Mesendoderm (in vitro differentiated cells): ENCODE data around the gene GNPTG.

Experiments
- DNase-seq: peaks from one replicate; pipeline ENCODE4 v3.0.0; 2013
- H2AK5ac ChIP-seq: 2 replicates; pipeline ENCODE4 v1.6.1; 2013; ENCODE audit warnings: low read length, inconsistent platforms
- H2BK120ac ChIP-seq: 2 replicates; pipeline ENCODE4 v1.6.1; 2013; ENCODE audit warnings: low read depth, mild to moderate bottlenecking, low read length, moderate library complexity, mixed read lengths
- H2BK15ac ChIP-seq: replicated peaks from 2 replicates; pipeline ENCODE4 v1.6.1; 2013; ENCODE audit warnings: low read depth, mild to moderate bottlenecking, moderate library complexity
- H2BK5ac ChIP-seq: 2 replicates; pipeline ENCODE4 v1.6.1; 2013; ENCODE audit warnings: low read length, inconsistent platforms
- H3K18ac ChIP-seq: 2 replicates; pipeline ENCODE4 v1.6.1; 2013; ENCODE audit warnings: mild to moderate bottlenecking, low read length, mixed read lengths
- H3K23ac ChIP-seq: one replicate; pipeline ENCODE4 v1.6.1; 2013; ENCODE audit warnings: low read length
- H3K27ac ChIP-seq: 2 replicates; pipeline ENCODE4 v1.5.1; 2013; ENCODE audit warnings: low read depth, mild to moderate bottlenecking, inconsistent platforms, low read length, moderate library complexity
- H3K27me3 ChIP-seq: 2 replicates; pipeline ENCODE4 v1.6.1; 2013; ENCODE audit warnings: low read length, control low read depth, mild to moderate bottlenecking, inconsistent platforms; ENCODE audit not compliant: insufficient read depth, poor library complexity
- H3K36me3 ChIP-seq: 2 replicates; pipeline ENCODE4 v1.6.1; 2013; ENCODE audit warnings: low read length, inconsistent platforms; ENCODE audit not compliant: control insufficient read depth, insufficient read depth
- H3K4ac ChIP-seq: one replicate; pipeline ENCODE4 v1.6.1; 2013; ENCODE audit warnings: low read depth, mild to moderate bottlenecking, low read length, moderate library complexity
- H3K4me1 ChIP-seq: 2 replicates; pipeline ENCODE4 v1.6.1; 2013; ENCODE audit warnings: low read depth, low read length, inconsistent platforms; ENCODE audit not compliant: control insufficient read depth
- H3K4me2 ChIP-seq: 2 replicates; pipeline ENCODE4 v1.6.1; 2013; ENCODE audit warnings: low read length
- H3K4me3 ChIP-seq: 2 replicates; pipeline ENCODE4 v1.5.1; 2013; ENCODE audit warnings: mild to moderate bottlenecking, low read length
- H3K56ac ChIP-seq: one replicate; pipeline ENCODE4 v1.6.1; 2013; ENCODE audit warnings: low read length
- H3K79me1 ChIP-seq: 2 replicates; pipeline ENCODE4 v1.6.1; 2013; ENCODE audit warnings: low read length, inconsistent platforms
- H3K79me2 ChIP-seq: 2 replicates; pipeline ENCODE4 v1.6.1; 2013; ENCODE audit warnings: mild to moderate bottlenecking, low read length; ENCODE audit not compliant: control insufficient read depth, insufficient read depth
- H3K9ac ChIP-seq: 2 replicates; pipeline ENCODE4 v1.6.1; 2013; ENCODE audit warnings: low read length, inconsistent platforms
- H4K5ac ChIP-seq: one replicate; pipeline ENCODE4 v1.6.1; 2013; ENCODE audit warnings: low read length
- H4K8ac ChIP-seq: one replicate; pipeline ENCODE4 v1.6.1; 2013; ENCODE audit warnings: low read depth, mild to moderate bottlenecking, control low read depth, low read length, moderate library complexity
- WGBS: extraction: QIAGEN DNeasy Blood & Tissue Kit; methylation state at CpG from one replicate; pipeline ENCODE4 v1.1.7; 2013; ENCODE audit warnings: low lambda C conversion rate, missing lambda C conversion rate; ENCODE audit not compliant: insufficient coverage; ENCODE audit errors: extremely low coverage; 5-methylcytosine and 5-hydroxymethylcytosine counted together

GNPTG gene

DNA sequence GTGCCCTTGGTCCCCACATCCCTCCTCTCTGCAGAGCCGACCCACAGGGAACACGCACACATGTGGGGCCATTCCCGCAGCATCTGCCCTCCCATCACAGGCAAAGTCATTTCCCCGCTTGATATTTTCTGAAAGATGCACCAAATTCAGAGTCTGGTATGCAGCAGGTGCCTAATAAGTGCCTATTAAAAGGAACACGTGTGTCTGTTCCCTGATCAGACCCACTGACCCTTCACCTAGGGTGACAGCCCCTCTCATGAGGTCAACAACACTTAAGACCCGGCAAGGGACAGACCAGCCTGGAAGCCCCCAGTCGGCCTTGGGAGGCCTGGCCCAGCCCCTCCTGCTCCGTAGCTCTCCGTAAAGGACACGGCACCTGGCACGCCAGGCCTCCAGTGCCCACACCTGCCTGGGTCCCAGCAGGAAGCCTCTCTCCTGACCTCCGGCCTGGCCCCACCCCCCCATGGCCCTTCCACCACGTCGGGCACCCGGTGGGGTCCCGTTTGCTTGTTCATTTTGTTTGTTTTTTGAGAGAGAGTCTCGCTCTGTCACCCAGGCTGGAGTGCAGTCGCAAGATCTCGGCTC, 42.7 kb downstream of the GNPTG start:
- DNase-seq: no peak
- Histone ChIP-seq H3K79me2 (no peaks in the 10 kb centered on the region), H2AK5ac (no peak overlapping the region), H3K79me1 (no peaks in the 10 kb centered on the region), H3K27me3 (no peaks in the 10 kb centered on the region), H2BK120ac (no peak overlapping the region), H2BK15ac (no peak overlapping the region), H4K5ac (no peak overlapping the region), H3K23ac (no peak overlapping the region), H3K9ac (no peak overlapping the region), H2BK5ac (no peak overlapping the region), H3K4me1 (no peaks in the 10 kb centered on the region), H3K56ac (no peak overlapping the region), H3K4me2 (no peak overlapping the region), H3K4me3 (no peak overlapping the region), H3K27ac (no peak overlapping the region), H3K36me3 (no peaks in the 10 kb centered on the region), H3K18ac (no peak overlapping the region), H3K4ac (no peak overlapping the region), H4K8ac (no peak overlapping the region)
- no CpG with 5 or more reads among the region's 19 CpGs for WGBS

DNA sequence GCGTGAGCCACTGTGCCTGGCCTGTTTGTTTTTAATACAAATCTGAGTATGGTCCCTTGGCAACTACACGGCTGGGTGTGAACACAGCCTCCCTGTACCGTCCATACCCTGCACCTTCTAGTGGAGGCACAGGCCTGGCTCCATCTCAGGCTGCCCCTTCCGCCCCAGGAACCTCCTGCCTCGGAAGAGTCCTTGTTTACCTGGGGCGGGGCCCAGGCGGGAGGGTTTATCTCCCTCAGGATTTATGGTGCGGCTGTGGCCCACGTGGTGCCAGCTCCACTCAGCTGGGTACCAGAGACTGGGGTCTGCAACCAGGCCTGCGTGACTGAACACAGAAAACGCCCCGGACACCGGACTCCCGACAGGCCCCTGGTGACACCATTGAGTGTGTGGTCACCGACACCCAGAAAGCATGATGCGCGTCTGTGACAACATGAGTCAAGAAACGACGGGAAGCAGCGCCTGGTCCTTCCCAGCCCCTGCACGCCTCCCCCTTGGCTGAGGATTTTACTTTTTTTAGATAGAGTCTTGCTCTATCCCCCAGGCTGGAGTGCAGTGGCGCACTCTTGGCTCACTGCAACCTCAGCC, 43.8 kb downstream of the GNPTG start:
- H3K79me2 ChIP-seq: no peaks in the 10 kb centered on the region
- H3K27me3 ChIP-seq: no peaks in the 10 kb centered on the region
- no peak overlapping the region for H3K9ac ChIP-seq
- no peak overlapping the region for H2AK5ac ChIP-seq
- no CpG with 5 or more reads among the region's 22 CpGs for WGBS
- H3K56ac ChIP-seq: no peak overlapping the region
- H3K36me3 ChIP-seq: no peaks in the 10 kb centered on the region
- no peaks in the 10 kb centered on the region for H3K79me1 ChIP-seq
- no peak overlapping the region for H2BK15ac ChIP-seq
- no peak overlapping the region for H3K4me2 ChIP-seq
- H3K4me1 ChIP-seq: no peaks in the 10 kb centered on the region
- no peak overlapping the region for H2BK120ac ChIP-seq
- no peak overlapping the region for H3K18ac ChIP-seq
- no peak overlapping the region for H3K27ac ChIP-seq
- no peak overlapping the region for H3K4me3 ChIP-seq
- no peak overlapping the region for H4K8ac ChIP-seq
- no peak overlapping the region for H3K4ac ChIP-seq
- H3K23ac ChIP-seq: no peak overlapping the region
- no peak overlapping the region for H4K5ac ChIP-seq
- DNase-seq: no peak
- no peak overlapping the region for H2BK5ac ChIP-seq

DNA sequence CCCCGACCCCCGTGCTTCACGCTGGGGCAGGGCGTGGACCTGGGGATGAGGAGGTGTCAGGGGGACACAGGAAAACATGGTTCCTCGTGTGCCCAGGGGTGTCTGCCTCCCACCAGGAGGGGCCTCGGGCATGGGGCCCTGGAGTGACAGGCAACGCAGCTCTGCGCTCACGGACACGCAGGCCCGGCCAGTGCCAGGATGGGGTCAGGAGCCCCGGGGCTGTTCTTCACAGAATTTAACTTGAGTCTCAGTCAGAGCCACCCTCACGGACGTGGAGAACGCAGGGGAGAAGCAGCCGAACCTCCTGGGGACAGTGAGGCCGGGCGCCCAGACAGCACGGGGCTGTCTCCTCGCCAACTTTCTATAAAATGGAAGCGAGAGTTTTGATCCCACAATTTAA, 46.0 kb downstream of the GNPTG start:
- WGBS: no CpG with 5 or more reads among the region's 21 CpGs
- DNase-seq: no peak

DNA sequence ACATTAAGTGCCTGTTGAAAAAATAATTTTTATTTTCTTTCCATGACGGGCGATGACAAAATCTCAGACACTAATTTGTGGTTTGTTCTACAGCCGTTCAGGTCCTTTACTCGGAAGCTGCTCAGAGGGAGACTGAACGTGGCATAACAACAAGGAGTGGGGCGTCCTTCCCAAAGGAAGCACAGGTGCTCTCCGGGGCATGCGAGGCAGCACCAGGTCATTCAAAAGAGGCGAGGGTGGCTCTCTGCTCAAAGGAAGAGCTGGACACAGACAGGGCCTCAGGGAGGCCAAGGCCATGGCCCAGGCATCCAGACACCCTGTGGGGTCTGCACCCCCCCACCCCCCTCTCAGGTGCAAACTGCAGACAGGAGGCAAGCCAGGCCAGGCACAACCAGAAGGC, 46.6 kb downstream of the GNPTG start:
- DNase-seq: no peak
- Histone ChIP-seq H3K79me2 (no peaks in the 10 kb centered on the region), H4K5ac (no peak overlapping the region), H2BK120ac (no peak overlapping the region), H2BK15ac (no peak overlapping the region), H3K4ac (no peak overlapping the region), H3K9ac (no peak overlapping the region), H3K4me1 (no peaks in the 10 kb centered on the region), H3K79me1 (no peaks in the 10 kb centered on the region), H3K27ac (no peak overlapping the region), H3K4me2 (no peak overlapping the region), H3K4me3 (no peak overlapping the region), H4K8ac (no peak overlapping the region), H3K23ac (no peak overlapping the region), H3K36me3 (no peaks in the 10 kb centered on the region), H3K27me3 (no peaks in the 10 kb centered on the region), H3K18ac (no peak overlapping the region), H3K56ac (no peak overlapping the region), H2BK5ac (no peak overlapping the region), H2AK5ac (no peak overlapping the region)
- WGBS: no CpG with 5 or more reads among the region's 9 CpGs

More for the DNA sequence above, 46.0 kb downstream of the GNPTG start:
- Histone ChIP-seq H2BK120ac (no peak overlapping the region), H4K8ac (no peak overlapping the region), H3K18ac (no peak overlapping the region), H3K79me2 (no peaks in the 10 kb centered on the region), H3K4me3 (no peak overlapping the region), H3K36me3 (no peaks in the 10 kb centered on the region), H3K23ac (no peak overlapping the region), H3K27ac (no peak overlapping the region), H3K56ac (no peak overlapping the region), H3K4ac (no peak overlapping the region), H3K79me1 (no peaks in the 10 kb centered on the region), H3K9ac (no peak overlapping the region), H2BK5ac (no peak overlapping the region), H3K27me3 (no peaks in the 10 kb centered on the region), H2AK5ac (no peak overlapping the region), H2BK15ac (no peak overlapping the region), H3K4me1 (no peaks in the 10 kb centered on the region), H3K4me2 (no peak overlapping the region), H4K5ac (no peak overlapping the region)

DNA sequence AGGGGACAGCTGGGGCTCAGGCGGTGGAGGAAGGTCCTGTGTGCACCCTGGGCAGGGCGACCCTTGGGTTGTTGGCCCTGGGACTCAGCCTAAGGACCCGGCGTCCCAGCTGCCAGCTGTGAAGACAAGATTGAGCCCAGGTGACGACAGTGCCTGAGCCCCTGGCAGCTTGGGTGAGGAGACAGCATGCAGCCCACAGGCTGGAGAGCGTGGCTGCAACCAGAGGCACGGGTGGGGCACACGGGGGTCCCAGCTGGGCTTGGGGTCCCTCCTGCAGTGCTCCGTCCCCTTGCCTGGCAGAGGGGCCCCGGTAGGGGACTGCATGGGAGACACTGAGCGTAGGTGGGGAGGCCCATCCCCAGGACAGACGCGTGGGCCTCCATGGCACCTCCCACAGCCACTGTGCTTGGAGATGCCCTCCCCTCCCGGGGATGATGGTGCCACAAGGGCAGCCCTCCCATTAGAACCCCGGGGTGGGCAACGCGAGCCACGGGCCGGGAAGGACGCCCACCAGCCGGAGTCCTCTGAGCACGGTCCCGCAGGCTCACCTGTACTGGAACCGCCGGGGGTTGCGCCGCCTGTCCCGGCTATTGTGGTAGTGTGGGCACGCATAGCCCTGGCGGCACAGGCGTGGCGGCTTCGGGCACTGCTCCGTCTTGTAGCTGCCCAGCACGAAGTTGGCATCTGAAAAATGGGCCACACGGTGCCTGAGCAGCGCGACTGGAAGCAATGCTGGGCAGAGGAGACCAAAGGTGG, 47.3 kb downstream of the GNPTG start:
- no peak overlapping the region for H3K27ac ChIP-seq
- H3K79me2 ChIP-seq: no peaks in the 10 kb centered on the region
- H3K36me3 ChIP-seq: no peaks in the 10 kb centered on the region
- H3K56ac ChIP-seq: no peak overlapping the region
- H4K5ac ChIP-seq: no peak overlapping the region
- no peaks in the 10 kb centered on the region for H3K79me1 ChIP-seq
- DNase-seq: no peak
- no peak overlapping the region for H2BK15ac ChIP-seq
- no peak overlapping the region for H3K23ac ChIP-seq
- H3K4ac ChIP-seq: no peak overlapping the region
- no peak overlapping the region for H2AK5ac ChIP-seq
- H3K27me3 ChIP-seq: no peaks in the 10 kb centered on the region
- no peaks in the 10 kb centered on the region for H3K4me1 ChIP-seq
- no peak overlapping the region for H4K8ac ChIP-seq
- H2BK120ac ChIP-seq: no peak overlapping the region
- whole genome bisulfite sequencing: no CpG with 5 or more reads among the region's 38 CpGs
- H3K9ac ChIP-seq: no peak overlapping the region
- no peak overlapping the region for H2BK5ac ChIP-seq
- H3K4me2 ChIP-seq: no peak overlapping the region
- H3K18ac ChIP-seq: no peak overlapping the region
- H3K4me3 ChIP-seq: no peak overlapping the region
